Upper lobe of right lung (tissue), 1 donor: Measurements from ENCODE around the gene CHRD. TPM values are rescaled to one million over a fixed set of nuclear protein-coding genes. Genes with fewer than 3 reads are reported as not detected.

Experiments used
- ATAC-seq: fragments of 200-7000 bp; cut with Tn5 transposase; one replicate; pipeline ENCODE4 v1.9.1; 2020; ENCODE audit warnings: mild to moderate bottlenecking, moderate library complexity
- DNase-seq: peaks from one replicate; pipeline ENCODE4 v3.0.0-alpha.2; 2020
- H3K27ac ChIP-seq: fragments of 200-600 bp; one replicate; pipeline ENCODE4 v1.8.0; 2022
- H3K27me3 ChIP-seq: fragments of 200-600 bp; one replicate; pipeline ENCODE4 v1.8.0; 2022; ENCODE audit warnings: mild to moderate bottlenecking
- H3K36me3 ChIP-seq: fragments of 200-600 bp; one replicate; pipeline ENCODE4 v1.8.0; 2022
- H3K4me1 ChIP-seq: fragments of 200-600 bp; one replicate; pipeline ENCODE4 v1.8.0; 2022
- H3K4me3 ChIP-seq: fragments of 200-600 bp; one replicate; pipeline ENCODE4 v1.8.0; 2022; ENCODE audit warnings: mild to moderate bottlenecking
- H3K9me3 ChIP-seq: fragments of 200-600 bp; one replicate; pipeline ENCODE4 v1.8.0; 2022
- intact Hi-C: fragments of 100-400 bp; cut with DNase I; formaldehyde crosslinking; loops from one replicate; pipeline ENCODE4 v1.11.0; 2022
- total RNA-seq: library from RNA; stranded (reverse); fragmentation: NEBNext Ultra II Directional; extraction: Animal tissue kit (Norgen Biotek cat#: 25700); gene quantifications from one replicate; pipeline ENCODE4 v1.2.1, GENCODE V29; 2021
- TF ChIP-seq, protein P1 (sequence below): fragments of 200-600 bp; IDR thresholded peaks from one replicate; pipeline ENCODE4 v1.8.0; 2022; ENCODE audit warnings: antibody characterized with exemption
- donor health status: DM: no; HTN: yes; CAD: no; lungs with severe emphysema.

Gene CHRD
- total RNA-seq, 1 donor from 2014 or later: 5.3 TPM

DNA sequence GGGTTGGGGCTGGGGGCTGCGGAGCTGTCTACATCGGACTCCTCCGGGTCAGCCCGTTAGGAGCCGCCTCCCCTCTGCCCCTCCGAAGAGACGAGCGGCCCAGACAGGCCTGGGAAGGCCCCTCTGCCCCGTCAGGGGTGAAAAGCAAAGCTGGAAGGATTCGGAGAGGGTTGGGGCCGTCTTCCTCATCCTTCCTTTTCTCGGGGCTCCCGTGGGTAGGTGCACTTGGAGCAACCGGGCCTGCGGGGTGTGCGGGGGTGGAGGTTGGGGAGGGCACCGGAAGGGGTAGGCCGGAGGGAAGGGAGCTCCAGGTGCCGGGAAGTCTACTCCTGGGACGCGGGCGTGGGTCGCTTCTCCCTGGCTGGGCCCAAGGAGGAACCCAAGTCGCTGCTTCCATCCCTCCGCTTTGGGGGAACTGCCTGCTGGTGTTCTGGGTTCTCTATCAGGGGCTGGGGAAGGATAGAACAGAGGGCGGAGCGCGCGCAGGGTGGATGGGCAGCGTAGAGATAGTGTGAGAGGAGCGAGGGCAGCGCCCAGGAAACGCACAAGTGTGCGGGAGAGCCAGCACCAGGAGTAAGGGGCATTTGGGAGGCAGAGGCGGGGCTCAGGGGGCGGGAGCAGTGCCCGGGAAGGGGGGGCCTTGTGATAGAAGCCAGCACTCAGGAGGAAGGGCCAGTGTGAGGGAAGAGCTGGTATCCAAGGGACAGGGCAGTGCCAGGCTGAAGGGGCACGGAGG, 17.8 kb upstream of the CHRD start:
- intact Hi-C loops: no loop called here
- Histone ChIP-seq H3K9me3 (no peaks in the 10 kb centered on the region), H3K36me3 (peaks cover 18% of the 10 kb centered on the region), H3K4me3 (peak overlapping the region; percentile 93), H3K4me1 (peaks cover 21% of the 10 kb centered on the region), H3K27ac (peak overlapping the region; percentile 100), H3K27me3 (no peaks in the 10 kb centered on the region)
- DNase-seq: peak; percentile 87
- TF ChIP-seq, protein P1, sequence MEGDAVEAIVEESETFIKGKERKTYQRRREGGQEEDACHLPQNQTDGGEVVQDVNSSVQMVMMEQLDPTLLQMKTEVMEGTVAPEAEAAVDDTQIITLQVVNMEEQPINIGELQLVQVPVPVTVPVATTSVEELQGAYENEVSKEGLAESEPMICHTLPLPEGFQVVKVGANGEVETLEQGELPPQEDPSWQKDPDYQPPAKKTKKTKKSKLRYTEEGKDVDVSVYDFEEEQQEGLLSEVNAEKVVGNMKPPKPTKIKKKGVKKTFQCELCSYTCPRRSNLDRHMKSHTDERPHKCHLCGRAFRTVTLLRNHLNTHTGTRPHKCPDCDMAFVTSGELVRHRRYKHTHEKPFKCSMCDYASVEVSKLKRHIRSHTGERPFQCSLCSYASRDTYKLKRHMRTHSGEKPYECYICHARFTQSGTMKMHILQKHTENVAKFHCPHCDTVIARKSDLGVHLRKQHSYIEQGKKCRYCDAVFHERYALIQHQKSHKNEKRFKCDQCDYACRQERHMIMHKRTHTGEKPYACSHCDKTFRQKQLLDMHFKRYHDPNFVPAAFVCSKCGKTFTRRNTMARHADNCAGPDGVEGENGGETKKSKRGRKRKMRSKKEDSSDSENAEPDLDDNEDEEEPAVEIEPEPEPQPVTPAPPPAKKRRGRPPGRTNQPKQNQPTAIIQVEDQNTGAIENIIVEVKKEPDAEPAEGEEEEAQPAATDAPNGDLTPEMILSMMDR: no peak
- peak; percentile 55 for ATAC-seq

DNA sequence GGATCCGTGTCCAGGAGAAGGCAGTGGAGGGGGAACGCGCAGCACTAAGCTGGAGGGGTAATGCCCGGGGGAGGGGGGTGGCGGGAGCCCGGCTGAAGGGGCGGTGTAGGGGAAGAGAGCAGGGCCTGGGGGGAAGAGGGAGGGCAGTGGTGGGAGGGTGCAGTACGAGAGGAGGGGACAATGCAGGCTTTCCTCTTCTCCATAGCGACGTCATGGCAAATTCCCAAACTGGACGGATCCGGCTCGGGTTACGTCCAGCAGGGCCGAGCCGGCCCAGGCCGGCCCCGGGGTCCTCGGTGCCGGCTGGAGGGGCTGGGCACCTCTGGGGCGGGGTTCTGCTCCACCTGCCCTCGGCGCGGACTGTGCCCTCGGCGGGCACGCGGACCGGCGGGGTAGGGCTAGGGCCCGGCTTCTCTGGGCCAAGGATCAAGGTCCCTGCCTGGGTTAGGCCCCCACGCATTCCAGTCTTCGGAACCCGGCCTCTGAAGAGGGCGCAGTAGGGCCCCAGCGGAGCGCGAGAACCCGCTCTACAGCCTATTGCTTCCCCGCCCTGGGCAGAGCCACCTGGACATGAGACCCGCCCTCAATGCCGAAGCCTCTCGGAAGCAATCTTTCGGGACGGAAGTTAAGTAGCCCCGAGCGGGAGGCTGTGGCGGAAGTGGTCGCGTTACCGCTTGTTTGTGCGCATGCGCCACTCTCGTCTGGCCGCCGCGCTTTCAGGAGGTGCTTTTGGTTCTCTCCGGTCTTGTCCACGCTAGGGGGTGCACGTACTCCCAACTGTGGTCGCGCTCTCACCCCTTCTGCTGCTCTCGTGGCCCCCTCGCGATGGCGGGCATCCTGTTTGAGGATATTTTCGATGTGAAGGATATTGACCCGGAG, 16.9 kb upstream of the CHRD start:
- DNase-seq (peak; percentile 98), ATAC-seq (peak; percentile 83)
- H3K27ac ChIP-seq: peak overlapping the region; percentile 100
- peaks cover 21% of the 10 kb centered on the region for H3K4me1 ChIP-seq
- intact Hi-C loops: no loop called here
- no peaks in the 10 kb centered on the region for H3K9me3 ChIP-seq
- peaks cover 26% of the 10 kb centered on the region for H3K36me3 ChIP-seq
- TF ChIP-seq, protein P1: peak; percentile 68
- H3K4me3 ChIP-seq: peak overlapping the region; percentile 93
- no peaks in the 10 kb centered on the region for H3K27me3 ChIP-seq

DNA sequence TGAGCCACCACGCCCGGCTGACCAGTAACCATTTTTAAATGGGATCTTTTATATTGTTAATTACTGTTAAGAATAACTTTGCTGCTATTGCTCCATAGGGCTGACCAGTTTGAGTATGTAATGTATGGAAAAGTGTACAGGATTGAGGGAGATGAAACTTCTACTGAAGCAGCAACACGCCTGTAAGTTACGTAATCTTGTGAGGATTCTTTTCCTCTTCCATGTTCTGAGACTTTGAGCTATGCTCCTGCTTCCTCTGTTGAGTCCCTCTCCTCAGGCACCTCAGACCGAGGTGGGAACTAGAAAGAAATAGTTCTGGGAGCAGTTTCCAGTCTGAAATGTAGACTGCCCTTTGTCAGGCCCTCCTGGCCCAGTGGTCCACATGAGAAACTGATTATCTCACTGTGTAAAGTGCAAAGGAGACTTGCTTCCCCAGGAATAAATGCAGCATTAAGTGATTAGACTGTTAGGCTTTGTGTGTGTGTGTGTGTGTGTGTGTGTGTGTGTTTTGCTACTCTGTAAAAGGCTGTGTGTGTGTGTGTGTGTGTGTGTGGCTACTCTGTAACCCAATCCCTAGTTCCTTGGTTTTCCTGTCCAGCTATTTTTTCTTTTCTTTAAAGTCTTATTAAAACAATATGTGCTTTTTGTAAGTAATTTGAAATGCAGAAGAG, 13.1 kb upstream of the CHRD start:
- no peaks in the 10 kb centered on the region for H3K9me3 ChIP-seq
- H3K36me3 ChIP-seq: peaks cover 42% of the 10 kb centered on the region
- no peak overlapping the region for H3K4me3 ChIP-seq
- H3K27ac ChIP-seq: no peak overlapping the region
- TF ChIP-seq, protein P1: no peak
- intact Hi-C loops: no loop called here
- DNase-seq (no peak), ATAC-seq (no peak)
- H3K4me1 ChIP-seq: peaks cover 31% of the 10 kb centered on the region
- no peaks in the 10 kb centered on the region for H3K27me3 ChIP-seq

DNA sequence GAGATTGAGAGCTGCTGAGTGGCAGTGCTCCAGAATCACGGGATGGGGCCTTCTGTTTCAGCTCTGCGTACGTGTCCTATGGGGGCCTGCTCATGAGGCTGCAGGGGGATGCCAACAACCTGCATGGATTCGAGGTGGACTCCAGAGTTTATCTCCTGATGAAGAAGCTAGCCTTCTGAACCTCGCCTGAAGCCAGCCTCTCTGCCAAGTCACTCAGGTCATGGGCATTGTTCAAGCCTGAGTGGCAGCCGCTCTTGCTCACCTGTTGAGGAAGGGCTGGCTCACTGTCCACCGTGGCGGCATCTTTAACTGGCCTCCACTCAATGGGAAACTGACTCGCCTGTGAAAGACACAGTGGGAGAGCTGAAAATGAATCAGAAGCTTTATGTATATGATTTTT, 11.7 kb upstream of the CHRD start:
- intact Hi-C loops: no loop called here
- Histone ChIP-seq H3K4me3 (no peak overlapping the region), H3K36me3 (peaks cover 42% of the 10 kb centered on the region), H3K4me1 (peaks cover 32% of the 10 kb centered on the region), H3K27me3 (no peaks in the 10 kb centered on the region), H3K27ac (no peak overlapping the region), H3K9me3 (no peaks in the 10 kb centered on the region)
- DNase-seq: no peak
- ATAC-seq: no peak
- TF ChIP-seq, protein P1: no peak

DNA sequence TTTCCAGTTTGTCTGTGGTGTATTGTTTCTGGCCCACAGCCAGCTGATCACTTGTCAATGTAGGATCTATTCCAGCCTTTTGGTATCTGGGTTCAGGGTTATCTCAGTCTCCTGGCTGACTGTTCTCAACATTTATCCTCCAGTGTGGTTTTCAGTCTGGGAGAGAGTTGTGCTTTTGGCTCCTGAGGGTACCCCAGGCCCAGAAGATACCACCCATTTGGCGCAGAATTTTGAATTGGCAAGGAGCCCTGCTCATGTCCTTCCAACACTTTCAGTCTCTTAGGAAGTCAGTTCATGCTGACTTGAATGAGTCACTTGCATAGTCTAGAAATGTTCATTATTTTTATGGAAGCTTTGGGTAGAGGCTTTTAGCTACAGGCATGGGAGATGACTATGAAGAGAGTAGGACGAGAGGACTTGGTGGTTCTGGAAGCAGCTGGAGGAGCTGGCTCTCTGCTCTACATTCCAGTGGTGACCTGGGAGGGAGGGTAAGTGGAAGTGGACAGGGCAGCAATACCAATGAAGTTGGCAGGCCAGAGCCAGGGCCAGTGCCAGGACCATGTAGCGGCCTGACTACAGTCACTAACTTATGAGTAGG, 11.2 kb upstream of the CHRD start:
- ATAC-seq (peak; percentile 27), DNase-seq (no peak)
- intact Hi-C loops: no loop called here
- TF ChIP-seq, protein P1: no peak
- Histone ChIP-seq H3K36me3 (peaks cover 42% of the 10 kb centered on the region), H3K27me3 (no peaks in the 10 kb centered on the region), H3K27ac (peak overlapping the region; percentile 8), H3K4me3 (no peak overlapping the region), H3K4me1 (peaks cover 31% of the 10 kb centered on the region), H3K9me3 (no peaks in the 10 kb centered on the region)
